AG10803 (cell line): ENCODE results near the gene APBB1IP.
"Not testable (repeated sequence)": the region's sequence is repeated elsewhere in the genome, so short reads cannot be mapped to it uniquely, and the experiment has no call there.

Experiments used
- DNase-seq: peaks from one replicate; pipeline ENCODE4 v3.0.0; 2010; ENCODE audit warnings: low read depth
- H3K4me3 ChIP-seq: 2 replicates; pipeline ENCODE4 v1.5.1; 2011; ENCODE audit warnings: mild to moderate bottlenecking, low read length, control low read depth
- CTCF ChIP-seq: conservative IDR thresholded peaks from 2 replicates; pipeline ENCODE4 v1.5.1; 2011; ENCODE audit warnings: mild to moderate bottlenecking, low read length, control low read depth, inconsistent platforms

Gene APBB1IP

GRCh38 chr10:26467639-26468038, 29.5 kb downstream of the APBB1IP start:
- no peak overlapping the region for H3K4me3 ChIP-seq
- no peak for DNase-seq
- TF ChIP-seq CTCF, result no peak

DNA sequence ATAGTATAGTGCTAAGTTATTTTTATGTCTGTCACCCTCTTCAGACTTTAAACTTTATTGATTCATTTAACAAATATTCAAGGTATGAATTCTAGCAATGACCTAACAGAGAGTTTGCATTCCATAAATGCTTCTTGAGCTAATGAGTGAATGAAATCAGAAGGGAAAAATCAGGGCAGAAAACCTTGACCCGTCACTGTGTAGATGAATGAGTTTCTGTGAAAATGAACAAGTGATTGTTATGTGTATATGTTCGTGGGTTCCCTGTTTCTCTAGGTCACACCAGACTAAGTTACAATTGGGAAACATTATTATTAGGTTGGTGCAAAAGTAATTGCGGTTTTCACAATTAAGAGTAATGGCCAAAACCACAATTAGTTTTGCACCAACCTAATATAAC, 30.1 kb downstream of the APBB1IP start:
- TF ChIP-seq CTCF, result no peak
- no peak overlapping the region for H3K4me3 ChIP-seq
- peak; percentile 70 for DNase-seq

- no peak for TF ChIP-seq CTCF
- no peak overlapping the region for H3K4me3 ChIP-seq
- no peak for DNase-seq
Measured at GRCh38 chr10:26468700-26469099, 30.6 kb downstream of the APBB1IP start.

GRCh38 chr10:26472492-26472778, 34.3 kb downstream of the APBB1IP start:
- no peak overlapping the region for H3K4me3 ChIP-seq
- DNase-seq, result no peak
- no peak for TF ChIP-seq CTCF

- no peak overlapping the region for H3K4me3 ChIP-seq
- peak; percentile 95 for DNase-seq
- TF ChIP-seq CTCF, result no peak
Measured at GRCh38 chr10:26474026-26474425, 35.9 kb downstream of the APBB1IP start.

DNA sequence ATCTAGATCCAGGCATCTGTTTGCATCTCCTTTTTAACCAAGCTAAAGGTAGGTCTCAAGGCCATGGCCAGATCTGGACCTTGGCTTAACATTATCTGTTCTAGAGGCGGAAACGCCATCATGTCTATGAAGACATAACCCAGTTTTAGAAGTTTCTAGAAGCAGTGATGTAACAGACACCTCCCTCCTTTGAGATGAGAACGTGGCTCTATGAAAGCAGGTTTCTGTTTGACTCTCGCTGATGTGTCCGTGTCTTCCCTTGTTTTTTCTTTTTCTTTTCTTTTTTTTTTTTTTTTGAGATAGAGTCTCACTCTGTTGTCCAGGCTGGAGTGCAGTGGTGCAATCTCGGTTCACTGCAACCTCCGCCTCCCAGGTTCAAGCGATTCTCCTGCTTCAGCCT, 36.7 kb downstream of the APBB1IP start:
- not testable (repeated sequence) for DNase-seq, H3K4me3 ChIP-seq

DNA sequence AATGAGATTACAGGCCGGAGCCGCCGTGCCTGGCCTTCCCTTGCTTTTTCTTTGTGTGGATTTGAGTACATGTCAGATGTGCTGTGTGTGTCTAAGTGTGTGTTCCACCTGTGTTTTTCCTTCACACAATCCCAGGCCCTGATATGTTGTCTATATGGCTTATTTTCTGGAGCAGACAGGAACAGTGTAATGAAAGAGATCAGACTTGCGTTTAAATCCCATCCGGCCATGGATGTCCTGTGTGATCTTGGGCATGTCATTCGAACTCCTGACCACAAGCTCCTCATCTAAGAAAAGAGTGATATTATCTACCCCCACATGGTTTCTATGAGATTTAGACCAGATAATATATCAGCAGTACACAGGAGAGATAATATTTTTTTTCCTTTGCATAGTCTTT, 37.2 kb downstream of the APBB1IP start:
- no peak for DNase-seq
- no peak overlapping the region for H3K4me3 ChIP-seq
- no peak for TF ChIP-seq CTCF

DNA sequence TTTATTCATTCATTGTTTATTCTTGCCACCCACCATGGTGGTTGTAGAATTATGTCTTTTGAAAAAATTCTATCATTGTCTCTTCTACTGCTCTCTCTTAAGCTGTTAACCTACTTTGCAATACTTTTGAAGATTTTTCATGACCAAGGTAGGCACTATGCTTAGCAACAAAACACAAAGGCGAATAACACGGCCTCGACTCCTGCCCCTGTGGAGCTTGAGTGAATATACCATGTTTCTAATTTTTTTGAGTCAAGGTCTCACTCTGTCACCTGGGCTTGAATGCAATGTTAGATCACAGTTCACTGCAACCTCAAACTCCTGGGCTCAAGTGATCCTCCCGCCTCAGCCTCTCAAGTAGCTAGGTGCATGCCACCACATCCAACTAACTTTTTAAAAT, 39.4 kb downstream of the APBB1IP start:
- no peak for TF ChIP-seq CTCF
- DNase-seq, result no peak
- no peak overlapping the region for H3K4me3 ChIP-seq
